ENCODE data around the gene HP1BP3.

HP1BP3 gene

DNA sequence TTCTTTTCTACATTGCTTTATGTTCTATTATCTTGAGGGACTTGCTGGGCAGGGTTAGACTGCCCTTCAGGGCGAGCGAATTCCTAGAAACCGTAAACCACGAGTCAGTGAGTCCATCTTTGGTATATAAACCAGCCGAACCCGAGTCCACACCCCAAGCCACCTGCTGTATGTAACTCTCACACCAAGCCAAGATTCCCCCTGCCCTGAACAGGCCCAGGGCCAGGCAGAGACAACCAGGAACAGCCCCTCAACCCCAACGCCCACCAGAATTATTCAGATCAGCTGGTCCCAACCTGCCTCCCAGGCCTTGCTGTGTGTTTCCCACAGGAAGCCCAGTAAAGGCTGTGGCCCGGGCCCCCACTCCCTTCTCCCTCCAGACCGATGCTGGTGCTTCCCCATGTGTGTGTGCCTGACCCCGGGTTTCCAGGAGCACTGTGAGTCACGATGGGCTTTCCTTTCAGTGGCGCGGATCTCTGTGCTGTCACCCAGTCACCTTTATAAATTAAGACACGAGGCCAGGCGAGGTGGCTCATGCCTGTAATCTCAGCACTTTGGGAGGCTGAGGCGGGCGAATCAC is 86.4 kb downstream of the HP1BP3 start:
- Histone ChIP-seq H3K9me3 (ENCODE audit: low read length) (no peaks in the 10 kb centered on the region), H3K9me2 (ENCODE audit: low read depth, low read length) (no peaks in the 10 kb centered on the region), H3K79me2 (ENCODE audit: insufficient read depth, low read length) (no peaks in the 10 kb centered on the region), H3K36me3 (ENCODE audit: insufficient read depth, low read length) (no peaks in the 10 kb centered on the region), H3F3A (ENCODE audit: insufficient read depth, low read length) (no peaks in the 10 kb centered on the region), H3K4me1 (ENCODE audit: insufficient read depth, low read length, severe bottlenecking) (peaks cover 3% of the 10 kb centered on the region), H3K9ac (ENCODE audit: low read length) (no peak overlapping the region), H3K27me3 (ENCODE audit: insufficient read depth, low read length) (no peaks in the 10 kb centered on the region; the same call in 1 of the 2 replicates), H2AFZ (ENCODE audit: low read length) (no peak overlapping the region), H3K4me2 (ENCODE audit: low read length) (no peak overlapping the region), H4K20me1 (ENCODE audit: insufficient read depth, low read length) (no peaks in the 10 kb centered on the region), H3K27ac (ENCODE audit: low read depth, low read length, poor library complexity, severe bottlenecking) (no peak overlapping the region), H3K4me3 (ENCODE audit: low read depth, low read length, poor library complexity, severe bottlenecking) (no peak overlapping the region)
- TF ChIP-seq EZH2 (IDR thresholded peaks at IDR 0.05; ENCODE audit: borderline replicate concordance, low read length) (no peak), CTCF (IDR thresholded peaks at IDR 0.05; ENCODE audit: low read length) (no peak)

- H3K9me3 ChIP-seq (ENCODE audit: low read length): no peaks in the 10 kb centered on the region
- no peaks in the 10 kb centered on the region; the same call in 1 of the 2 replicates for H3K27me3 ChIP-seq (ENCODE audit: insufficient read depth, low read length)
- H4K20me1 ChIP-seq (ENCODE audit: insufficient read depth, low read length): no peaks in the 10 kb centered on the region
- H3K27ac ChIP-seq (ENCODE audit: low read depth, low read length, poor library complexity, severe bottlenecking): no peak overlapping the region
- H3K4me3 ChIP-seq (ENCODE audit: low read depth, low read length, poor library complexity, severe bottlenecking): no peak overlapping the region
- H3K36me3 ChIP-seq (ENCODE audit: insufficient read depth, low read length): no peaks in the 10 kb centered on the region
- TF ChIP-seq CTCF (IDR thresholded peaks at IDR 0.05; ENCODE audit: low read length) (no peak), EZH2 (IDR thresholded peaks at IDR 0.05; ENCODE audit: borderline replicate concordance, low read length) (no peak)
- H3F3A ChIP-seq (ENCODE audit: insufficient read depth, low read length): no peaks in the 10 kb centered on the region
- H3K9ac ChIP-seq (ENCODE audit: low read length): no peak overlapping the region
- no peaks in the 10 kb centered on the region for H3K79me2 ChIP-seq (ENCODE audit: insufficient read depth, low read length)
- peaks cover 3% of the 10 kb centered on the region for H3K4me1 ChIP-seq (ENCODE audit: insufficient read depth, low read length, severe bottlenecking)
- H2AFZ ChIP-seq (ENCODE audit: low read length): no peak overlapping the region
- H3K9me2 ChIP-seq (ENCODE audit: low read depth, low read length): no peaks in the 10 kb centered on the region
- H3K4me2 ChIP-seq (ENCODE audit: low read length): no peak overlapping the region
Measured at GRCh38 chr1:20699558-20699957, 87.5 kb downstream of the HP1BP3 start.

- no peak overlapping the region for H3K4me3 ChIP-seq (ENCODE audit: low read depth, low read length, poor library complexity, severe bottlenecking)
- H4K20me1 ChIP-seq (ENCODE audit: insufficient read depth, low read length): no peaks in the 10 kb centered on the region
- H3K9me3 ChIP-seq (ENCODE audit: low read length): no peaks in the 10 kb centered on the region
- no peaks in the 10 kb centered on the region for H3K79me2 ChIP-seq (ENCODE audit: insufficient read depth, low read length)
- H3K4me2 ChIP-seq (ENCODE audit: low read length): no peak overlapping the region
- H3K9me2 ChIP-seq (ENCODE audit: low read depth, low read length): no peaks in the 10 kb centered on the region
- no peaks in the 10 kb centered on the region for H3F3A ChIP-seq (ENCODE audit: insufficient read depth, low read length)
- H3K36me3 ChIP-seq (ENCODE audit: insufficient read depth, low read length): no peaks in the 10 kb centered on the region
- H3K27ac ChIP-seq (ENCODE audit: low read depth, low read length, poor library complexity, severe bottlenecking): no peak overlapping the region
- no peak overlapping the region for H3K9ac ChIP-seq (ENCODE audit: low read length)
- peaks cover 3% of the 10 kb centered on the region for H3K4me1 ChIP-seq (ENCODE audit: insufficient read depth, low read length, severe bottlenecking)
- H3K27me3 ChIP-seq (ENCODE audit: insufficient read depth, low read length): no peaks in the 10 kb centered on the region; the same call in 1 of the 2 replicates
- no peak for TF ChIP-seq EZH2 (IDR thresholded peaks at IDR 0.05; ENCODE audit: borderline replicate concordance, low read length)
- no peak for TF ChIP-seq CTCF (IDR thresholded peaks at IDR 0.05; ENCODE audit: low read length)
- no peak overlapping the region for H2AFZ ChIP-seq (ENCODE audit: low read length)
Measured at GRCh38 chr1:20698195-20698910, 88.8 kb downstream of the HP1BP3 start.

Measured in OCI-LY1 (cell line).